Ovary (tissue), 9 donors: ENCODE results near the gene KIAA1328. TPM values are rescaled to one million over a fixed set of nuclear protein-coding genes. Genes with fewer than 3 reads are reported as not detected.

Experiments
- DNase-seq, 5 donors: peaks; one replicate each; pipeline ENCODE4 v3.0.0-alpha.2; 2019 to 2020
- H3K27ac ChIP-seq, 2 donors: fragments of 200-600 bp; one replicate each; pipeline versions ENCODE4 v1.5.1 to v1.8.0; 2019 to 2022
- H3K27me3 ChIP-seq: fragments of 200-600 bp; one replicate; pipeline ENCODE4 v1.8.0; 2022
- H3K36me3 ChIP-seq: fragments of 200-600 bp; sonication (generic); one replicate; pipeline ENCODE4 v1.5.1; 2019
- H3K4me1 ChIP-seq: one replicate; pipeline ENCODE4 v1.8.1; 2013; ENCODE audit warnings: mild to moderate bottlenecking, moderate library complexity; ENCODE audit not compliant: insufficient read depth
- H3K4me3 ChIP-seq: fragments of 200-600 bp; sonication (generic); one replicate; pipeline ENCODE4 v1.5.1; 2017
- H3K9me3 ChIP-seq, 2 donors: fragments of 200-600 bp in 1 of 2; sonication (generic) in 1 of 2; one replicate each; pipeline versions ENCODE4 v1.5.1 to v1.8.1; 2013 to 2019; ENCODE audit warnings: mild to moderate bottlenecking in 1 of 2, moderate library complexity in 1 of 2
- CTCF ChIP-seq, 3 donors: fragments of 450-650 bp in 2 of 3; fragments of 200-600 bp in 1 of 3; IDR thresholded peaks; one replicate each; pipeline versions ENCODE4 v1.5.1 to v1.8.0; 2016 to 2022; ENCODE audit warnings: antibody characterized with exemption in 3 of 3, mild to moderate bottlenecking in 1 of 3
- EP300 ChIP-seq: sonication (generic); formaldehyde crosslinking; IDR thresholded peaks from one replicate; pipeline ENCODE4 v1.6.1; 2017; ENCODE audit warnings: antibody characterized with exemption
- POLR2A ChIP-seq: fragments of 450-650 bp; IDR thresholded peaks from one replicate; pipeline ENCODE4 v1.6.1; 2017; ENCODE audit warnings: antibody characterized with exemption, mild to moderate bottlenecking, moderate library complexity
- WGBS, 3 donors: extraction: QIAGEN DNeasy Blood & Tissue Kit in 1 of 3; methylation state at CpG; one replicate each; pipeline versions ENCODE4 v1.1.5 to v1.1.7; 2013 to 2017; 5-methylcytosine and 5-hydroxymethylcytosine counted together
- intact Hi-C, 4 donors: fragments of 100-400 bp; cut with DNase I; formaldehyde crosslinking; loops; one replicate each; pipeline versions ENCODE4 v1.11.0 to v1.15.1; 2022 to 2023
- polyA plus RNA-seq, 2 donors: library from polyadenylated mRNA; stranded (reverse); fragments of 200-250 nt in 1 of 2; fragments of 350-450 nt in 1 of 2; fragmentation: Illumina TruSeq in 1 of 2; extraction: RNeasy Lipid Tissue Mini Kit (QIAGEN cat#74804) in 1 of 2; gene quantifications; one replicate each; pipeline ENCODE4 v1.2.3, GENCODE V29; 2013 to 2014
- total RNA-seq, 7 donors: library from RNA; depleted of rRNA in 2 of 7; stranded (reverse); fragments of >200 nt in 2 of 7; fragmentation: NEBNext Ultra II Directional in 3 of 7; extraction: Animal tissue kit (Norgen Biotek cat#: 25700) in 3 of 7; gene quantifications; one replicate each; pipeline versions ENCODE4 v1.1.0 to v1.2.4, GENCODE V29; 2016 to 2023
- donor health status: DM: no; HTN: no; CAD: no; lungs with moderate emphysema.
- donor health status: DM: no; HTN: no; CAD: no.
- donor health status: Bipolar disorder and iron deficiency.
- donor health status: DM: yes; HTN: yes; CAD: no.
- donor health status: DM: no; HTN: no; CAD: no.
- donor health status: DM: yes; HTN: yes; CAD: no.

The KIAA1328 gene
- total and polyA plus RNA-seq, 9 donors: 6.7 to 38.3 (median 18.7) TPM

DNA sequence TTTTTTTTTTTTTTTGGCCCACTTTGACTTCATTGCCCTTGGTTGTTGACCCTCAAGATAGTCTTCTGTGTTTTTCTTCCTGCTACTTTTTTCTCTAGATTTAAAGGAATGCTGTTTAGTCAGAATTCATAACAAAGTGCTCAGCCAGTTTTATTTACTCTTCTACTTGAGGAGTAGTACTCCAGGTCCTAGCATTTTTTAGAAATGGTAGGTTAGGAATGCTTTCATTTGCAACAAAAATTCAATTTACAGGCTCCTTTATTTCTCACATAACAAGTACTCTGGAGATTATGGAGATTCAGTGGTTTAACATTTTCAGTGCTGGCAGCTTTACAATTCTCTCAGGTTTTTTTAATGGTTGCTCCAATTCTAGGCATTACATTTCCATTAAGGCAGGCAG lies 58.2 kb downstream of the KIAA1328 start:
- H3K36me3 ChIP-seq: no peaks in the 10 kb centered on the region
- intact Hi-C loops: no loop called here
- H3K27me3 ChIP-seq: no peaks in the 10 kb centered on the region
- H3K4me1 ChIP-seq: no peaks in the 10 kb centered on the region
- H3K27ac ChIP-seq: no peak overlapping the region
- H3K9me3 ChIP-seq: no peaks in the 10 kb centered on the region
- no peak overlapping the region for H3K4me3 ChIP-seq
- DNase-seq: no peak
- TF ChIP-seq POLR2A (no peak), EP300 (no peak), CTCF (IDR thresholded peaks at IDR 0.05) (no peak)

DNA sequence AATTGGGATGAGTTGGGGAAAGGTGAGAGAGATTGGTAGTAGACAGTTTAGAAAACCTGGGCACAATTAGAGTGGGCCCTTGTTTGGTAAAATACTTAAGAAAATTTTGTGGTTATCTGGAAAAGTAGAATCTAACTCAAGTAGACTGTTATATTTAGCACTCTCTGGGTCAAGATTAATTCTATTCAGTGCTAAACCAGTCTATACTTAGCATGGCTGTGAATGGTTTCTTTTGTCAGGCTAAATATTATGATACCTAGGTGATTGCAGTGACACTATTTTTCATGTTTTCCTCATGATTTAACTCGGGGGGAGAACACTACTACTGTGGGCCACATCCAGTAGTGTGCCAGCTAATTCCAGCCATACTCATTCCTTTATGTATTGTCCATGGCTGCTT lies 58.9 kb downstream of the KIAA1328 start:
- TF ChIP-seq CTCF (IDR thresholded peaks at IDR 0.05) (no peak), POLR2A (no peak), EP300 (no peak)
- Histone ChIP-seq H3K9me3 (no peaks in the 10 kb centered on the region), H3K27me3 (no peaks in the 10 kb centered on the region), H3K36me3 (no peaks in the 10 kb centered on the region), H3K27ac (no peak overlapping the region), H3K4me3 (no peak overlapping the region), H3K4me1 (no peaks in the 10 kb centered on the region)
- no peak for DNase-seq
- WGBS, 3 donors: 83 to 88% (median 84%) methylated on average over 1 of the region's 1 CpG
- intact Hi-C loops: no loop called here

DNA sequence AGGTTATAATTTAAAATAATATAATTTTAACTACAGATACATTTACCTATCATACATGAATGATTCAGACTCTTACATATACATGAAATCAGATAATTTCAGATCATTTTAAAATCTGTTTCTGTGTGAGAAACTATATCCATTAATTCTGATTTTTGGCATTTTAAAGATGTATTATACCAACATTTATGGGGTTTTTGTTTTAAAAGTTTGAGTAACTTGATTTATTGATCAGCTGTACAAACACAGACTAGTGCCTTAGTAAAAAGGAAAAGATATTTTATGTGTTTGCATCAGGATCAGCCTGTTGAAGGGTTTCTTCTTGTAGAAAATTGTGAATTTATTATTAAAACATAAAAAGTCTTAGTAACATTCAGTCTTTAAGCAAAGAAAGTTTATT lies 59.9 kb downstream of the KIAA1328 start:
- H3K27ac ChIP-seq: no peak overlapping the region
- intact Hi-C loops: no loop called here
- no peaks in the 10 kb centered on the region for H3K4me1 ChIP-seq
- H3K27me3 ChIP-seq: no peaks in the 10 kb centered on the region
- H3K9me3 ChIP-seq: no peaks in the 10 kb centered on the region
- DNase-seq: no peak
- no peak overlapping the region for H3K4me3 ChIP-seq
- TF ChIP-seq CTCF (IDR thresholded peaks at IDR 0.05): no peak
- no peak for TF ChIP-seq EP300
- no peak for TF ChIP-seq POLR2A
- no peaks in the 10 kb centered on the region for H3K36me3 ChIP-seq

- Histone ChIP-seq H3K4me3 (no peak overlapping the region), H3K27ac (no peak overlapping the region), H3K27me3 (no peaks in the 10 kb centered on the region), H3K36me3 (no peaks in the 10 kb centered on the region), H3K9me3 (no peaks in the 10 kb centered on the region), H3K4me1 (no peaks in the 10 kb centered on the region)
- whole genome bisulfite sequencing, 3 donors: 71 to 92% (median 78%) methylated on average over 1 of the region's 1 CpG
- TF ChIP-seq POLR2A: no peak
- TF ChIP-seq CTCF (IDR thresholded peaks at IDR 0.05): no peak
- no peak for TF ChIP-seq EP300
- intact Hi-C loops: no loop called here
- no peak for DNase-seq
These were observed 60.4 kb downstream of the KIAA1328 start for GRCh38 chr18:36889321-36889720.

DNA sequence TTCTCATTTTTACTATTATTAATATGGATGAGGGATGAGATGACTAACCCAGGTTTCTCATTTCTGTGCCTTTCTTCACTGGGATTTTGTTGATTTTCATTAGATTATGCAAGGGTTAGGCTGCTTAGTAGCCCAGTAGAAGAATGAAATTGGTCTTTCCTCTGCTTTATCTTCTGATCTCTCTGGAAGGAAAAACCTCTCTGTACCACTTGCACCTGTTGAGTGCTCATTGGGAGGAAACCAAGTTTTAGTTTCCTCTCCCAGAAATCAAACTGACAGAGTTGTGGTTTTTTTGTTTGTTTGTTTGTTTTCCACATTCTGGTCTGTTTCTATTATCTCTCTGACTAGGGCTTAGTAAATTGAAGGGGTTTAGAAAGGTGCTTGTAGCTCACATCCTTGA lies 60.8 kb downstream of the KIAA1328 start:
- Histone ChIP-seq H3K27me3 (no peaks in the 10 kb centered on the region), H3K4me1 (no peaks in the 10 kb centered on the region), H3K4me3 (no peak overlapping the region), H3K9me3 (no peaks in the 10 kb centered on the region), H3K36me3 (no peaks in the 10 kb centered on the region), H3K27ac (no peak overlapping the region)
- TF ChIP-seq CTCF (IDR thresholded peaks at IDR 0.05): no peak
- TF ChIP-seq POLR2A: no peak
- TF ChIP-seq EP300: no peak
- intact Hi-C loops: no loop called here
- no peak for DNase-seq
